BE2C (cell line): Measurements from ENCODE around the gene NUMA1. TPM values are rescaled to one million over a fixed set of nuclear protein-coding genes. Genes with fewer than 3 reads are reported as not detected.

Experiments used
- DNase-seq: peaks from one replicate; pipeline ENCODE4 v3.0.0-alpha.2; 2020
- H3K27me3 ChIP-seq: fragments of 250-450 bp; sonication (Bioruptor Pico); 2 replicates; pipeline ENCODE4 v1.5.1; 2020; ENCODE audit warnings: mild to moderate bottlenecking
- H3K36me3 ChIP-seq: fragments of 250-450 bp; sonication (Bioruptor Pico); 2 replicates; pipeline ENCODE4 v1.5.1; 2020; ENCODE audit warnings: mild to moderate bottlenecking
- H3K4me1 ChIP-seq: fragments of 250-450 bp; sonication (Bioruptor Pico); 2 replicates; pipeline ENCODE4 v1.5.1; 2020
- H3K4me3 ChIP-seq: 2 replicates; pipeline ENCODE4 v1.5.1; 2011; ENCODE audit warnings: low read depth, low read length
- H3K9me3 ChIP-seq: fragments of 250-450 bp; sonication (Bioruptor Pico); 2 replicates; pipeline ENCODE4 v1.5.1; 2020
- CTCF ChIP-seq: IDR thresholded peaks from 2 replicates; pipeline ENCODE4 v1.5.1; 2012; ENCODE audit warnings: mild to moderate bottlenecking, low read depth, low read length
- polyA plus RNA-seq: library from polyadenylated mRNA; unstranded; fragments of >200 nt; gene quantifications from one replicate; pipeline ENCODE4 v1.2.1, GENCODE V29; 2012; ENCODE audit warnings: low read depth, missing spikeins; ENCODE audit not compliant: insufficient read length, insufficient read depth

NUMA1 gene, protein sequence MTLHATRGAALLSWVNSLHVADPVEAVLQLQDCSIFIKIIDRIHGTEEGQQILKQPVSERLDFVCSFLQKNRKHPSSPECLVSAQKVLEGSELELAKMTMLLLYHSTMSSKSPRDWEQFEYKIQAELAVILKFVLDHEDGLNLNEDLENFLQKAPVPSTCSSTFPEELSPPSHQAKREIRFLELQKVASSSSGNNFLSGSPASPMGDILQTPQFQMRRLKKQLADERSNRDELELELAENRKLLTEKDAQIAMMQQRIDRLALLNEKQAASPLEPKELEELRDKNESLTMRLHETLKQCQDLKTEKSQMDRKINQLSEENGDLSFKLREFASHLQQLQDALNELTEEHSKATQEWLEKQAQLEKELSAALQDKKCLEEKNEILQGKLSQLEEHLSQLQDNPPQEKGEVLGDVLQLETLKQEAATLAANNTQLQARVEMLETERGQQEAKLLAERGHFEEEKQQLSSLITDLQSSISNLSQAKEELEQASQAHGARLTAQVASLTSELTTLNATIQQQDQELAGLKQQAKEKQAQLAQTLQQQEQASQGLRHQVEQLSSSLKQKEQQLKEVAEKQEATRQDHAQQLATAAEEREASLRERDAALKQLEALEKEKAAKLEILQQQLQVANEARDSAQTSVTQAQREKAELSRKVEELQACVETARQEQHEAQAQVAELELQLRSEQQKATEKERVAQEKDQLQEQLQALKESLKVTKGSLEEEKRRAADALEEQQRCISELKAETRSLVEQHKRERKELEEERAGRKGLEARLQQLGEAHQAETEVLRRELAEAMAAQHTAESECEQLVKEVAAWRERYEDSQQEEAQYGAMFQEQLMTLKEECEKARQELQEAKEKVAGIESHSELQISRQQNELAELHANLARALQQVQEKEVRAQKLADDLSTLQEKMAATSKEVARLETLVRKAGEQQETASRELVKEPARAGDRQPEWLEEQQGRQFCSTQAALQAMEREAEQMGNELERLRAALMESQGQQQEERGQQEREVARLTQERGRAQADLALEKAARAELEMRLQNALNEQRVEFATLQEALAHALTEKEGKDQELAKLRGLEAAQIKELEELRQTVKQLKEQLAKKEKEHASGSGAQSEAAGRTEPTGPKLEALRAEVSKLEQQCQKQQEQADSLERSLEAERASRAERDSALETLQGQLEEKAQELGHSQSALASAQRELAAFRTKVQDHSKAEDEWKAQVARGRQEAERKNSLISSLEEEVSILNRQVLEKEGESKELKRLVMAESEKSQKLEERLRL (N-terminal part only)
- polyA plus RNA-seq = 308 TPM

GRCh38 chr11:72080326-72081183, at the start of gene NUMA1, which contains the start of gene LRRC51:
NUMA1 (minus strand) TSS chr11:72080542; CDS start chr11:72035943, 44,599 bp downstream.
LRRC51 (plus strand) TSS chr11:72080850; CDS start chr11:72089084, 8,234 bp downstream.
- TF ChIP-seq CTCF = no peak
- peaks cover 14% of the 10 kb centered on the region for H3K4me1 ChIP-seq
- H3K9me3 ChIP-seq = no peaks in the 10 kb centered on the region
- no peaks in the 10 kb centered on the region for H3K27me3 ChIP-seq
- peaks cover 7% of the 10 kb centered on the region for H3K36me3 ChIP-seq
- H3K4me3 ChIP-seq = peak within 1 kb of the TSS; percentile 74
- DNase-seq = peak; percentile 99

GRCh38 chr11:72129381-72129780, 49.0 kb upstream of the NUMA1 start:
- DNase-seq = no peak
- Histone ChIP-seq H3K27me3 (no peaks in the 10 kb centered on the region; the same call in 1 of the 2 replicates), H3K9me3 (no peaks in the 10 kb centered on the region), H3K4me3 (no peak overlapping the region), H3K36me3 (no peaks in the 10 kb centered on the region), H3K4me1 (no peaks in the 10 kb centered on the region)
- TF ChIP-seq CTCF = no peak

- H3K4me3 ChIP-seq = no peak overlapping the region
- H3K27me3 ChIP-seq = no peaks in the 10 kb centered on the region; the same call in 1 of the 2 replicates
- no peaks in the 10 kb centered on the region for H3K36me3 ChIP-seq
- DNase-seq = no peak
- H3K4me1 ChIP-seq = no peaks in the 10 kb centered on the region
- no peak for TF ChIP-seq CTCF
- no peaks in the 10 kb centered on the region for H3K9me3 ChIP-seq
Observed at GRCh38 chr11:72127923-72128322, 47.6 kb upstream of the NUMA1 start.

DNA sequence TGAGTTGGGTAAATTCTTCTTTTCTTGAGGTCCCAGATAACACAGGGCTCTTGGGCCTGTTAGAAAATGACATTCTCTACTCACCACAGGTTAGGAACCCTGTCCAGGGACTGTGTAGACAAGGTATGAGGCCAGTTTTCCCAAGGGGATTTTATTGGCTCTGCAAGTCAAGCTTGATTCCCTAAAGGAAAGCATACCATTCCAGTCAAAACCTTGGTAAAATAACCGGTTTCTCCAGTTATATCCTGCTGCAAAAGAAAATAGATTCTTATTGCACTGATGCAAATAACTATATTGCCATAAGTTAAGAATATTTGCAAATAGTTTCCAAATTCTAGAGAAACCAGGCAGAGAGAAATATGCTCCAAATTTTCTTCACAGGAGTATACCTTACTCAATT, 45.6 kb upstream of the NUMA1 start:
- DNase-seq = no peak
- no peak for TF ChIP-seq CTCF
- Histone ChIP-seq H3K27me3 (no peaks in the 10 kb centered on the region), H3K4me3 (no peak overlapping the region), H3K4me1 (no peaks in the 10 kb centered on the region), H3K36me3 (no peaks in the 10 kb centered on the region), H3K9me3 (no peaks in the 10 kb centered on the region)

- DNase-seq = no peak
- Histone ChIP-seq H3K9me3 (no peaks in the 10 kb centered on the region), H3K27me3 (no peaks in the 10 kb centered on the region), H3K4me3 (no peak overlapping the region), H3K36me3 (no peaks in the 10 kb centered on the region), H3K4me1 (no peaks in the 10 kb centered on the region)
- TF ChIP-seq CTCF = no peak
Observed at GRCh38 chr11:72124046-72124445, 43.7 kb upstream of the NUMA1 start.
